ENCODE results near the gene STN1. TPM values are rescaled to one million over a fixed set of nuclear protein-coding genes. Genes with fewer than 3 reads are reported as not detected.
A peak's percentile ranks its signal among the peaks of the same experiment; 100 is the strongest.

STN1 gene
- total RNA-seq, 2 donors from 2014 or later, result 15.5 to 42.7 TPM

- peak overlapping the region; percentile 52 to 62 for H3K4me3 ChIP-seq
- peaks cover 13% of the 10 kb centered on the region for H3K4me1 ChIP-seq (replicated peaks)
- intact Hi-C loops (cut with DNase I), result loop anchor here (5.0 kb wide), 1 partner anchor 81 kb away; no protein-coding TSS in a partner anchor
- no peak for DNase-seq (ENCODE audit: low spot score)
- no peaks in the 10 kb centered on the region for H3K9me3 ChIP-seq
- no peaks in the 10 kb centered on the region for H3K36me3 ChIP-seq
- no peaks in the 10 kb centered on the region for H3K27me3 ChIP-seq (replicated peaks; ENCODE audit: insufficient read depth)
- TF ChIP-seq POLR2A (IDR thresholded peaks at IDR 0.05) (no peak), CTCF (IDR thresholded peaks at IDR 0.05) (no peak), POLR2AphosphoS5 (IDR thresholded peaks at IDR 0.05) (no peak)
- peak overlapping the region; percentile 68 to 69 for H3K27ac ChIP-seq
- WGBS, result 31% methylated on average over 9 of the region's 9 CpGs
These were observed 64.3 kb downstream of the STN1 start for GRCh38 chr10:103853428-103854264.

- WGBS, result 49% methylated on average over 7 of the region's 7 CpGs
- Histone ChIP-seq H3K27me3 (replicated peaks; ENCODE audit: insufficient read depth) (no peaks in the 10 kb centered on the region), H3K9me3 (no peaks in the 10 kb centered on the region), H3K4me1 (replicated peaks) (peaks cover 13% of the 10 kb centered on the region), H3K4me3 (no peak overlapping the region), H3K27ac (no peak overlapping the region), H3K36me3 (no peaks in the 10 kb centered on the region)
- TF ChIP-seq POLR2AphosphoS5 (IDR thresholded peaks at IDR 0.05), result no peak
- TF ChIP-seq CTCF (IDR thresholded peaks at IDR 0.05), result no peak
- no peak for TF ChIP-seq POLR2A (IDR thresholded peaks at IDR 0.05)
- no peak for DNase-seq (ENCODE audit: low spot score)
- intact Hi-C loops (cut with DNase I), result loop anchor here (5.0 kb wide), 1 partner anchor 81 kb away; no protein-coding TSS in a partner anchor
These were observed 65.1 kb downstream of the STN1 start for GRCh38 chr10:103852856-103853255.

GRCh38 chr10:103852189-103852711 is 65.7 kb downstream of the STN1 start:
- 34% methylated on average over 11 of the region's 11 CpGs for WGBS

GRCh38 chr10:103851261-103851660 is 66.7 kb downstream of the STN1 start:
- H3K4me1 ChIP-seq (replicated peaks), result peaks cover 13% of the 10 kb centered on the region
- no peak for DNase-seq (ENCODE audit: low spot score)
- H3K4me3 ChIP-seq, result no peak overlapping the region
- no peaks in the 10 kb centered on the region for H3K9me3 ChIP-seq
- no peak overlapping the region for H3K27ac ChIP-seq
- intact Hi-C loops (cut with DNase I), result loop anchor here (5.0 kb wide), 1 partner anchor 79 kb away; no protein-coding TSS in a partner anchor
- H3K27me3 ChIP-seq (replicated peaks; ENCODE audit: insufficient read depth), result no peaks in the 10 kb centered on the region
- no peaks in the 10 kb centered on the region for H3K36me3 ChIP-seq
- WGBS, result 78% methylated on average over 4 of the region's 4 CpGs
- no peak for TF ChIP-seq POLR2AphosphoS5 (IDR thresholded peaks at IDR 0.05)
- no peak for TF ChIP-seq POLR2A (IDR thresholded peaks at IDR 0.05)
- no peak for TF ChIP-seq CTCF (IDR thresholded peaks at IDR 0.05)

More at GRCh38 chr10:103852189-103852711, 65.7 kb downstream of the STN1 start:
- H3K9me3 ChIP-seq, result no peaks in the 10 kb centered on the region
- no peaks in the 10 kb centered on the region for H3K27me3 ChIP-seq (replicated peaks; ENCODE audit: insufficient read depth)
- peak overlapping the region; percentile 12 to 16 for H3K27ac ChIP-seq
- DNase-seq (ENCODE audit: low spot score), result no peak
- H3K36me3 ChIP-seq, result no peaks in the 10 kb centered on the region
- intact Hi-C loops (cut with DNase I), result loop anchor here (5.0 kb wide), 1 partner anchor 80 kb away; no protein-coding TSS in a partner anchor
- H3K4me1 ChIP-seq (replicated peaks), result peaks cover 13% of the 10 kb centered on the region
- TF ChIP-seq CTCF (IDR thresholded peaks at IDR 0.05) (no peak), POLR2A (IDR thresholded peaks at IDR 0.05) (no peak), POLR2AphosphoS5 (IDR thresholded peaks at IDR 0.05) (no peak)
- H3K4me3 ChIP-seq, result no peak overlapping the region
